GM18505 (cell line): ENCODE results near the gene TCF12.
"Not testable (repeated sequence)": the region's sequence is repeated elsewhere in the genome, so short reads cannot be mapped to it uniquely, and the experiment has no call there.

Experiments
- ATAC-seq: cut with Tn5 transposase; IDR thresholded peaks from one replicate; pipeline ENCODE4 v1.9.1; 2021; ENCODE audit not compliant: unreplicated experiment
- POLR2A ChIP-seq: IDR thresholded peaks from 4 replicates; pipeline ENCODE4 v1.6.1; 2011; ENCODE audit warnings: borderline replicate concordance; ENCODE audit not compliant: insufficient read depth, insufficient read length; ENCODE audit errors: extremely low read depth

Gene TCF12

GRCh38 chr15:56985856-56986255 lies 67.4 kb downstream of the TCF12 start:
- no peak for TF ChIP-seq POLR2A
- ATAC-seq = no peak

GRCh38 chr15:56987286-56987685 lies 68.8 kb downstream of the TCF12 start:
- no peak for ATAC-seq
- no peak for TF ChIP-seq POLR2A

GRCh38 chr15:56988219-56988618 lies 69.8 kb downstream of the TCF12 start:
- no peak for TF ChIP-seq POLR2A
- no peak for ATAC-seq

- ATAC-seq = no peak
- TF ChIP-seq POLR2A = no peak
These were observed 71.0 kb downstream of the TCF12 start for GRCh38 chr15:56989411-56989924.

- ATAC-seq = no peak
- no peak for TF ChIP-seq POLR2A
These were observed 72.6 kb downstream of the TCF12 start for GRCh38 chr15:56991017-56991416.

GRCh38 chr15:56992725-56993124 lies 74.3 kb downstream of the TCF12 start:
- no peak for ATAC-seq
- TF ChIP-seq POLR2A = no peak

- TF ChIP-seq POLR2A = no peak
- ATAC-seq = no peak
These were observed 75.8 kb downstream of the TCF12 start for GRCh38 chr15:56994280-56994679.

DNA sequence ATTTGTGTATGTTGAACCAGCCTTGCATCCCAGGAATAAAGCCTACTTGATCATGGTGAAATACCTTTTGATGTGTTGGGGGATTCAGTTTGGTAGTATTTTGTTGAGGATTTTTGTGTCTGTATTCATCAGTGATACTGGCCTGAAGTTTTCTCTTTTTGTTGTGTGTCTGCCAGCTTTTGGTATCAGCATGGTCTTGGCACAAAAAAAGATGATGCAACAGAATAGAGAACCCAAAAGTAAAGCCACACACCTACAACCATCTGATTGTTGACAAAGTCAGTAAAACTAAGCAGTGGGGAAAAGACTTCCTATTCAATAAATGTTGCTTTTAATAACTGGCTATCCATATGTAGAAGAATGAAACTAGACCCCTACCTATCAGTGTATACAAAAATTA lies 77.6 kb downstream of the TCF12 start:
- TF ChIP-seq POLR2A = no peak
- ATAC-seq = no peak

- no peak for TF ChIP-seq POLR2A
- ATAC-seq = no peak
These were observed 78.5 kb downstream of the TCF12 start for GRCh38 chr15:56996746-56997470.

DNA sequence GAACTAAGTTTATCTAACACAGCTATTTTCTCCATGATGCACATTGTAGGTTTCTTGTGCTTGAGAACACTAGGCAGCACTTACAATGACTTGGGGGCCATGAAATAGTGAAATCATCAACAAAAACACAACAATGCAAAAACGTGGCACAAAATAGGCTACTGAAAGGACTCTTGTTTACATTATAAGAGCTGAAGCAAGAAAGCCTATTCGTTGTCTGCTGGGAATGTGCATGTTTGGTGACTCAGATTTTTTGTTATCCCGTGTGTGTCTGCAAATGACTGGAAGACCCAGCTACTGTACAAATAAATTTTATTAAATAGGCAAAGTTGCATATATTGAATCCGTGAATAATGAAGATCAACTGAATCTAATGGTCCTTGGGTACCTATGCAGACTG lies 85.0 kb downstream of the TCF12 start:
- no peak for TF ChIP-seq POLR2A
- ATAC-seq = no peak

- TF ChIP-seq POLR2A = no peak
- no peak for ATAC-seq
These were observed 86.8 kb downstream of the TCF12 start for GRCh38 chr15:57005244-57005643.

DNA sequence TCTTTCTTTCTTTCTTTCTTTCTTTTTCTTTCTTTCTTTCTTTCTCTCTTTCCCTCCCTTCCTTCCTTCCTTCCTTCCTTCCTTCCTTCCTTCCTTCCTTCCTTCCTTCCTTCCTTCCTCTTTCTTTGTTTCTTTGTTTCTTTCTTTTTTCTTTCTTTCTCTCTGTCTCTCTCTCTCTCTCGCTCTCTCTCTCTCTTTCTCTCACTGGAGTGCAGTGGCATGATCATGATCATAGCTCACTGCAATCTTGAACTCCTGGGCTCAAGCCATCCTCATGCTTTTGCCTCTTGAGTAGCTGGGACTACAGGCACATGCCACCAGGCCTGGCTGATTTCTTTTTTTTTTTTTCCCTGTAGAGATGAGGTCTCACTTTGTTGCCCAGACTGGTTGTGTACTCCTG lies 89.4 kb downstream of the TCF12 start:
- not testable (repeated sequence) for ATAC-seq

DNA sequence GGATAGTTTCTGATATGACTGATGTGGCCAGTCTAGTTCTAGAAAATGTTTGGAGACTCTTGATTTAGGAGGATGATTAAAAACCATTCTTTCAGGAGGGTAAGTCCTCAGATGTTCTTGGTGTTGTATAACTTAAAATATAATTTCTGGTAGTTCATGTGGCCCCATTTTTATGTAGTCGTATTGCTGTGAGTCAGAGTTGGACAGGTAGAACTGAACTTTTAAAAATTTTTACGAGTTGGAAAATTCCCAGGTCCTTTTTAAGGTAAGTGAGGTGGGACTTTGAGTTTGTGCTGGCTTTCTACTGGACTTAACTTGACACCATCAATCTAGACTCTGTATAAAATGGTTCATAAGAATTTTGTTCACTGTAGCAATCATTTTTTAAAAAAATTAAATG lies 92.3 kb downstream of the TCF12 start:
- TF ChIP-seq POLR2A = no peak
- ATAC-seq = no peak

GRCh38 chr15:57012556-57012955 lies 94.1 kb downstream of the TCF12 start:
- no peak for TF ChIP-seq POLR2A
- no peak for ATAC-seq

GRCh38 chr15:57014896-57015295 lies 96.5 kb downstream of the TCF12 start:
- not testable (repeated sequence) for ATAC-seq
